Thyroid gland (tissue), 4 donors: ENCODE results near the gene NOL12. TPM values are rescaled to one million over a fixed set of nuclear protein-coding genes. Genes with fewer than 3 reads are reported as not detected.

ENCODE experiments used
- DNase-seq, 2 donors: peaks; one replicate each; pipeline ENCODE4 v3.0.0-alpha.2; 2019
- H3K27ac ChIP-seq, 3 donors: fragments of 200-600 bp; sonication (generic); 1 replicate in 2 of 3; 2 replicates in 1 of 3; pipeline ENCODE4 v1.5.1; 2016 to 2019; ENCODE audit warnings: mild to moderate bottlenecking in 1 of 3, moderate library complexity in 1 of 3
- H3K27me3 ChIP-seq: fragments of 200-600 bp; sonication (generic); one replicate; pipeline ENCODE4 v1.5.1; 2019
- H3K36me3 ChIP-seq, 2 donors: fragments of 200-600 bp; sonication (generic); one replicate each; pipeline ENCODE4 v1.5.1; 2016 to 2019
- H3K4me1 ChIP-seq, 2 donors: fragments of 200-600 bp; sonication (generic); one replicate each; pipeline ENCODE4 v1.5.1; 2017 to 2019
- H3K4me3 ChIP-seq, 3 donors: fragments of 200-600 bp; sonication (generic); replicated peaks in 1 of 3; 1 replicate in 2 of 3; 2 replicates in 1 of 3; pipeline ENCODE4 v1.5.1; 2016; ENCODE audit warnings: mild to moderate bottlenecking in 1 of 3
- H3K9me3 ChIP-seq: fragments of 200-600 bp; sonication (generic); one replicate; pipeline ENCODE4 v1.5.1; 2017
- POLR2A ChIP-seq, 2 donors: fragments of 450-650 bp; IDR thresholded peaks; one replicate each; pipeline ENCODE4 v1.6.1; 2017; ENCODE audit warnings: antibody characterized with exemption in 2 of 2, mild to moderate bottlenecking in 2 of 2, moderate library complexity in 1 of 2
- WGBS, 2 donors: methylation state at CpG; one replicate each; pipeline ENCODE4 v1.1.5; 2017; 5-methylcytosine and 5-hydroxymethylcytosine counted together
- intact Hi-C: fragments of 100-400 bp; cut with DNase I; formaldehyde crosslinking; loops from one replicate; pipeline ENCODE4 v1.15.1; 2023
- total RNA-seq, 4 donors: library from RNA; depleted of rRNA; stranded (reverse); fragments of >200 nt; gene quantifications; one replicate each; pipeline ENCODE4 v1.2.3, GENCODE V29; 2016
- TF ChIP-seq, protein P1 (sequence below), 6 experiments: fragments of 200-600 bp in 3 of 6; fragments of 450-650 bp in 3 of 6; sonication (generic) in 3 of 6; IDR thresholded peaks; one replicate each; pipeline ENCODE4 v1.5.1; 2016 to 2019; ENCODE audit warnings: antibody characterized with exemption in 6 of 6, mild to moderate bottlenecking in 2 of 6, inconsistent platforms in 1 of 6, moderate library complexity in 1 of 6

NOL12 gene
- total RNA-seq, 4 donors from 2014 or later = 18.7 to 52.6 (median 47.6) TPM

DNA sequence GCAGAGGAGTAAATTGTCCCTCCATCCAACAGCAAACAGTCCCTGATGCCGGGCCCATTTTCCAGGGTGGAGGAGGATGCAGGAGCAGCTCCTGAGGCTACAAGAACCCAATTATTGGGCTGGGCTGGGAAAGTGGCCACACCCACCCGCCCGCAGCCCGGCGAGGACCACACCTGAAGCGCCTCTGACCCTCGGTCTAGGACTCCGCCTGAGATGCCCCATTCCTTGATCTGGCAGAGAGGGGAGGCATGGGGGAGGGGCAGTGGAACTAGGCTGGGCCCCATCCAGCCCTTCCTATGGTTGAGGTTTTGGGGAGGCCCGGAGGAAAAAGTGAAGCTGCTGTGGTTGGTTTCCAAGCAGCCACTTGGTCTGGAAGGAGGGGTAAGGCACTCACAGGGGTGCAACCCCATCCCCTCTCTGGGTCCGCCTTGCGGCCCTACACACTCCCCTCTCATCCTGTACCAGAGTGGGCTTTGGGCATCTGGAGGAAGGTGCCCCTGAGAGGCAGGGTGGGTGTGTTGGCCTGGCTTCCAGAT lies 13.2 kb upstream of the NOL12 start:
- intact Hi-C loops = loop anchor here (10.0 kb wide), 1 partner anchor 122 kb away; no protein-coding TSS in a partner anchor
- no peak for DNase-seq
- H3K4me3 ChIP-seq = no peak overlapping the region
- H3K27me3 ChIP-seq = no peaks in the 10 kb centered on the region
- TF ChIP-seq POLR2A (IDR thresholded peaks at IDR 0.05) = no peak
- TF ChIP-seq, protein P1, sequence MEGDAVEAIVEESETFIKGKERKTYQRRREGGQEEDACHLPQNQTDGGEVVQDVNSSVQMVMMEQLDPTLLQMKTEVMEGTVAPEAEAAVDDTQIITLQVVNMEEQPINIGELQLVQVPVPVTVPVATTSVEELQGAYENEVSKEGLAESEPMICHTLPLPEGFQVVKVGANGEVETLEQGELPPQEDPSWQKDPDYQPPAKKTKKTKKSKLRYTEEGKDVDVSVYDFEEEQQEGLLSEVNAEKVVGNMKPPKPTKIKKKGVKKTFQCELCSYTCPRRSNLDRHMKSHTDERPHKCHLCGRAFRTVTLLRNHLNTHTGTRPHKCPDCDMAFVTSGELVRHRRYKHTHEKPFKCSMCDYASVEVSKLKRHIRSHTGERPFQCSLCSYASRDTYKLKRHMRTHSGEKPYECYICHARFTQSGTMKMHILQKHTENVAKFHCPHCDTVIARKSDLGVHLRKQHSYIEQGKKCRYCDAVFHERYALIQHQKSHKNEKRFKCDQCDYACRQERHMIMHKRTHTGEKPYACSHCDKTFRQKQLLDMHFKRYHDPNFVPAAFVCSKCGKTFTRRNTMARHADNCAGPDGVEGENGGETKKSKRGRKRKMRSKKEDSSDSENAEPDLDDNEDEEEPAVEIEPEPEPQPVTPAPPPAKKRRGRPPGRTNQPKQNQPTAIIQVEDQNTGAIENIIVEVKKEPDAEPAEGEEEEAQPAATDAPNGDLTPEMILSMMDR (IDR thresholded peaks at IDR 0.05) = no peak
- WGBS, 2 donors = 73 to 74% methylated on average over 7 to 10 of the region's 11 CpGs
- H3K9me3 ChIP-seq = no peaks in the 10 kb centered on the region
- H3K36me3 ChIP-seq = no peaks in the 10 kb centered on the region
- peaks cover 27 to 46% of the 10 kb centered on the region in 2 donors for H3K4me1 ChIP-seq
- H3K27ac ChIP-seq = no peak overlapping the region

DNA sequence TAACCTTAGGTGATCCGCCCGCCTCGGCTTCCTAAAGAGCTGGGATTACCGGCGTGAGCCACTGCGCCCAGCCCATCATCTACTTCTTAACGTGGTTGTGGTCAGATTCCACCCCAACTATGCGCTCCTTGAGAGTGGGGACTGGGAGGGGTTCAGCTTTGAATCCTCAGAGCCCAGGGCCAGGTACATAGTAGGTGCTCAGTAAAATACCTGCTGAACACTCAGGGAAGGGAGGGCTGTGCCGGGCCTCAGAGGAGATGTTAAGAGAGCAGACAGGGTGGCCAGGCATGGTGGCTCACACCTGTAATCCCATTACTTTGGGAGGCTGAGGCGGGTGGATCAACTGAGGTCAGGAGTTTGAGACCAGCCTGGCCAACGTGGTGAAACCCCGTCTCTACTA lies 11.9 kb upstream of the NOL12 start:
- Histone ChIP-seq H3K27me3 (no peaks in the 10 kb centered on the region), H3K36me3 (no peaks in the 10 kb centered on the region), H3K9me3 (no peaks in the 10 kb centered on the region), H3K4me3 (no peak overlapping the region), H3K4me1 (peaks cover 27 to 45% of the 10 kb centered on the region in 2 donors), H3K27ac (peak overlapping the region; percentile 79 to 92 (median 88))
- no peak for TF ChIP-seq POLR2A (IDR thresholded peaks at IDR 0.05)
- TF ChIP-seq, protein P1 (IDR thresholded peaks at IDR 0.05) = no peak
- intact Hi-C loops = loop anchor here (10.0 kb wide), 1 partner anchor 121 kb away; no protein-coding TSS in a partner anchor
- DNase-seq = no peak
- WGBS, 2 donors = 90 to 93% methylated on average over 11 to 12 of the region's 12 CpGs

- H3K27me3 ChIP-seq = no peaks in the 10 kb centered on the region
- no peaks in the 10 kb centered on the region for H3K36me3 ChIP-seq
- peak within 1 kb of the TSS; percentile 79 to 92 (median 88) for H3K27ac ChIP-seq
- intact Hi-C loops = loop anchor here (5.0 to 10.0 kb wide), 2 partner anchors 48 to 120 kb away; no protein-coding TSS in a partner anchor
- peaks cover 27 to 45% of the 10 kb centered on the region in 2 donors for H3K4me1 ChIP-seq
- H3K9me3 ChIP-seq = no peaks in the 10 kb centered on the region
- 28 to 36% methylated on average over 10 to 22 of the region's 34 CpGs for WGBS, 2 donors
- peak; percentile 89 to 94 for DNase-seq
- peak within 1 kb of the TSS in 2 of 3 donors; percentile 20 to 28 for H3K4me3 ChIP-seq
- TF ChIP-seq, protein P1 (IDR thresholded peaks at IDR 0.05) = no peak
- TF ChIP-seq POLR2A (IDR thresholded peaks at IDR 0.05) = peak in 1 of 2 donors; percentile 22
Measured at GRCh38 chr22:37674951-37675929, 10.9 kb upstream of the NOL12 start, which contains the start of gene LGALS1. Gene LGALS1 (plus strand): TSS chr22:37675636. CDS start chr22:37675703, 67 bp downstream.

DNA sequence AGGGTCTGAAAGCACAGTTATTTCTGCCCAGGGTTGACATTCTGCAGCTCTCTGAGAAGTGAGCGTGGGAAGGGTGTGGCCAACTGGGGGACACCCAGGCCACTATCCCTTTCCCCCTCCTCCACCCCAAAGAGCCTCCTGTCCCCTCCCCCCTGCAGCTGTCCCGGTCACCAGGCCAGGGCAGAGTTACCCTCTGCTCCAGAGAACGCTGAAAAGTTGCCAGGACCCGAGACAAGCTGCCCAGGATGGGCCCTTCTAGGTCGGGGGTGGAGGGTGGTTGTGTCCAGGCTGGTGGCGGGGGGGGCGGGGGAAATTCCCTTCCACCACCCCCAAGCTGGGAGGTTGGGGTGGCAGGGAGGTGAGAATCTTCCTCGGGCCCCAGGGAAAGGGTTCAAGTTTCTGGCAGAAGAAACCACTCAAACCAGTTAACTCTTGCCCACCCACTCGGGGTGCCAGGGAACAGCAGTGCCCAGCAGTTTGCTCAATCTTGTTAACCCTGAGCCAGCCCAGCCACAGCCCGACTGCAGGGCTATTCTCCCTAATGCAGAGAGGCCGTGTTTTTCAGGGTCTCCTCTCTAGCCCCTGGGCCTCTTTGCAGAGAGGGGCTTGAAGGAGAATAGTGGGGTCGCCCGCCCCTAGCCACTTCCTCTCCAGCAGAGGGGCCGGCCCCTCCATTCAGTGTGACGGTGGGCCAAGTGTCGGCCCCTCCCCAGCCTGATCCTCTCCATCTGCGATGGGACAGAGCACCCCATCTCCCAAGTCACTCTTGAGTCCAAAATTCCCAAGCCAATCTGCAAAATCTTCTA lies 10.0 kb upstream of the NOL12 start:
- WGBS, 2 donors = 33 to 41% methylated on average over 10 to 11 of the region's 17 CpGs
- peak overlapping the region in 1 of 3 donors; percentile 28 for H3K4me3 ChIP-seq
- TF ChIP-seq, protein P1 (IDR thresholded peaks at IDR 0.05) = no peak
- TF ChIP-seq POLR2A (IDR thresholded peaks at IDR 0.05) = no peak
- peak; percentile 50 to 59 for DNase-seq
- H3K27me3 ChIP-seq = no peaks in the 10 kb centered on the region
- H3K4me1 ChIP-seq = peaks cover 27 to 45% of the 10 kb centered on the region in 2 donors
- H3K9me3 ChIP-seq = no peaks in the 10 kb centered on the region
- intact Hi-C loops = loop anchor here (5.0 to 10.0 kb wide), 2 partner anchors 49 to 119 kb away; no protein-coding TSS in a partner anchor
- peak overlapping the region; percentile 79 to 92 (median 88) for H3K27ac ChIP-seq
- H3K36me3 ChIP-seq = no peaks in the 10 kb centered on the region
